Nephron progenitor cell (in vitro differentiated cells): ENCODE results near the gene MUTYH.

Source experiments
- DNase-seq: peaks from one replicate; pipeline ENCODE4 v3.0.0; 2021
- H3K27ac Mint-ChIP-seq: 2 replicates; pipeline ENCODE4 v1.8.0; 2021; ENCODE audit warnings: mild to moderate bottlenecking, moderate library complexity, mixed read lengths
- H3K27me3 Mint-ChIP-seq: 2 replicates; pipeline ENCODE4 v1.8.0; 2021; ENCODE audit warnings: mild to moderate bottlenecking, low read depth, mixed read lengths; ENCODE audit not compliant: poor library complexity
- H3K36me3 Mint-ChIP-seq: 2 replicates; pipeline ENCODE4 v1.8.0; 2021; ENCODE audit warnings: low read depth, mixed read lengths
- H3K4me1 Mint-ChIP-seq: 2 replicates; pipeline ENCODE4 v1.8.0; 2021; ENCODE audit warnings: mixed read lengths
- H3K4me3 Mint-ChIP-seq: 2 replicates; pipeline ENCODE4 v1.8.0; 2021; ENCODE audit warnings: mild to moderate bottlenecking, moderate library complexity, mixed read lengths
- H3K9me3 Mint-ChIP-seq: 2 replicates; pipeline ENCODE4 v1.8.0; 2021; ENCODE audit warnings: mild to moderate bottlenecking, moderate library complexity, mixed read lengths
- CTCF ChIP-seq: fragments of 200-600 bp; sonication (generic); IDR thresholded peaks from 2 replicates; pipeline ENCODE4 v1.5.0; 2021; ENCODE audit warnings: antibody characterized with exemption

The MUTYH gene

GRCh38 chr1:45328680-45329079 lies 11.6 kb downstream of the MUTYH start:
- Mint-ChIP-seq H3K4me1 (peaks cover 48% of the 10 kb centered on the region), H3K9me3 (peaks cover 15% of the 10 kb centered on the region), H3K27ac (peak overlapping the region; percentile 96), H3K4me3 (no peak overlapping the region), H3K27me3 (no peaks in the 10 kb centered on the region), H3K36me3 (peaks cover 42% of the 10 kb centered on the region)
- TF ChIP-seq CTCF, result no peak
- DNase-seq, result no peak

- Mint-ChIP-seq H3K27ac (peak overlapping the region; percentile 45), H3K4me3 (no peak overlapping the region), H3K9me3 (peaks cover 17% of the 10 kb centered on the region), H3K36me3 (peaks cover 42% of the 10 kb centered on the region), H3K27me3 (no peaks in the 10 kb centered on the region), H3K4me1 (peaks cover 49% of the 10 kb centered on the region)
- no peak for DNase-seq
- TF ChIP-seq CTCF, result no peak
Measured at GRCh38 chr1:45327644-45328515, 12.4 kb downstream of the MUTYH start.

GRCh38 chr1:45326627-45327623 lies 13.3 kb downstream of the MUTYH start, which contains the start of gene HPDL:
HPDL (plus strand) TSS chr1:45326895; CDS start chr1:45327149, 254 bp downstream.
- Mint-ChIP-seq H3K36me3 (peaks cover 42% of the 10 kb centered on the region), H3K4me3 (peak within 1 kb of the TSS; percentile 38), H3K9me3 (peaks cover 17% of the 10 kb centered on the region), H3K27ac (peak within 1 kb of the TSS; percentile 96), H3K27me3 (no peaks in the 10 kb centered on the region), H3K4me1 (peaks cover 56% of the 10 kb centered on the region)
- DNase-seq, result peak; percentile 58
- no peak for TF ChIP-seq CTCF

GRCh38 chr1:45325851-45326506 lies 14.3 kb downstream of the MUTYH start:
- peak overlapping the region; percentile 96 for H3K27ac Mint-ChIP-seq
- no peak for TF ChIP-seq CTCF
- H3K36me3 Mint-ChIP-seq, result peaks cover 40% of the 10 kb centered on the region
- H3K4me1 Mint-ChIP-seq, result peaks cover 65% of the 10 kb centered on the region
- peaks cover 17% of the 10 kb centered on the region for H3K9me3 Mint-ChIP-seq
- DNase-seq, result no peak
- H3K4me3 Mint-ChIP-seq, result peak overlapping the region; percentile 38
- no peaks in the 10 kb centered on the region for H3K27me3 Mint-ChIP-seq

- peaks cover 45% of the 10 kb centered on the region for H3K4me1 Mint-ChIP-seq
- H3K36me3 Mint-ChIP-seq, result peaks cover 22% of the 10 kb centered on the region
- TF ChIP-seq CTCF, result no peak
- no peak for DNase-seq
- H3K27me3 Mint-ChIP-seq, result no peaks in the 10 kb centered on the region
- H3K9me3 Mint-ChIP-seq, result peaks cover 17% of the 10 kb centered on the region
- H3K4me3 Mint-ChIP-seq, result no peak overlapping the region
- no peak overlapping the region for H3K27ac Mint-ChIP-seq
Measured at GRCh38 chr1:45322486-45323040, 17.7 kb downstream of the MUTYH start.
